DND-41 (cell line): Measurements from ENCODE around the gene DBNDD2.

Experiments
- CTCF ChIP-seq: IDR thresholded peaks from 2 replicates; pipeline ENCODE4 v1.5.1; 2012; ENCODE audit warnings: borderline replicate concordance, low read length, moderate library complexity, mild to moderate bottlenecking; ENCODE audit not compliant: poor library complexity, severe bottlenecking; ENCODE audit errors: extremely low read depth
- EZH2 ChIP-seq: IDR thresholded peaks from 3 replicates; pipeline ENCODE4 v1.6.1; 2012; ENCODE audit warnings: borderline replicate concordance, low read depth, mild to moderate bottlenecking, moderate library complexity, low read length, inconsistent platforms; ENCODE audit not compliant: severe bottlenecking

GRCh38 chr20:45459606-45460005, 51.5 kb downstream of the DBNDD2 start:
- TF ChIP-seq CTCF: peak; percentile 12
- TF ChIP-seq EZH2: no peak
